DND-41 (cell line): Measurements from ENCODE around the gene LASP1NB.

Experiments
- CTCF ChIP-seq: IDR thresholded peaks from 2 replicates; pipeline ENCODE4 v1.5.1; 2012; ENCODE audit warnings: borderline replicate concordance, low read length, moderate library complexity, mild to moderate bottlenecking; ENCODE audit not compliant: poor library complexity, severe bottlenecking; ENCODE audit errors: extremely low read depth
- EZH2 ChIP-seq: IDR thresholded peaks from 3 replicates; pipeline ENCODE4 v1.6.1; 2012; ENCODE audit warnings: borderline replicate concordance, low read depth, mild to moderate bottlenecking, moderate library complexity, low read length, inconsistent platforms; ENCODE audit not compliant: severe bottlenecking

- TF ChIP-seq EZH2, result no peak
- no peak for TF ChIP-seq CTCF
Observed at GRCh38 chr17:38900978-38901656, 24.3 kb upstream of the LASP1NB start.
